Stimulated activated CD8-positive, alpha-beta memory T cell treated with anti-CD3 and anti-CD28 coated beads, Interleukin-15, amount 100 ng/mL, for 48 hours (primary cell): ENCODE data around the gene RPAP3.
A peak's percentile ranks its signal among the peaks of the same experiment; 100 is the strongest.

Experiments
- DNase-seq, 2 donors: peaks; one replicate each; pipeline ENCODE4 v3.0.0-alpha.2; 2020; ENCODE audit warnings: low read depth in 2 of 2

Gene RPAP3, protein sequence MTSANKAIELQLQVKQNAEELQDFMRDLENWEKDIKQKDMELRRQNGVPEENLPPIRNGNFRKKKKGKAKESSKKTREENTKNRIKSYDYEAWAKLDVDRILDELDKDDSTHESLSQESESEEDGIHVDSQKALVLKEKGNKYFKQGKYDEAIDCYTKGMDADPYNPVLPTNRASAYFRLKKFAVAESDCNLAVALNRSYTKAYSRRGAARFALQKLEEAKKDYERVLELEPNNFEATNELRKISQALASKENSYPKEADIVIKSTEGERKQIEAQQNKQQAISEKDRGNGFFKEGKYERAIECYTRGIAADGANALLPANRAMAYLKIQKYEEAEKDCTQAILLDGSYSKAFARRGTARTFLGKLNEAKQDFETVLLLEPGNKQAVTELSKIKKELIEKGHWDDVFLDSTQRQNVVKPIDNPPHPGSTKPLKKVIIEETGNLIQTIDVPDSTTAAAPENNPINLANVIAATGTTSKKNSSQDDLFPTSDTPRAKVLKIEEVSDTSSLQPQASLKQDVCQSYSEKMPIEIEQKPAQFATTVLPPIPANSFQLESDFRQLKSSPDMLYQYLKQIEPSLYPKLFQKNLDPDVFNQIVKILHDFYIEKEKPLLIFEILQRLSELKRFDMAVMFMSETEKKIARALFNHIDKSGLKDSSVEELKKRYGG

DNA sequence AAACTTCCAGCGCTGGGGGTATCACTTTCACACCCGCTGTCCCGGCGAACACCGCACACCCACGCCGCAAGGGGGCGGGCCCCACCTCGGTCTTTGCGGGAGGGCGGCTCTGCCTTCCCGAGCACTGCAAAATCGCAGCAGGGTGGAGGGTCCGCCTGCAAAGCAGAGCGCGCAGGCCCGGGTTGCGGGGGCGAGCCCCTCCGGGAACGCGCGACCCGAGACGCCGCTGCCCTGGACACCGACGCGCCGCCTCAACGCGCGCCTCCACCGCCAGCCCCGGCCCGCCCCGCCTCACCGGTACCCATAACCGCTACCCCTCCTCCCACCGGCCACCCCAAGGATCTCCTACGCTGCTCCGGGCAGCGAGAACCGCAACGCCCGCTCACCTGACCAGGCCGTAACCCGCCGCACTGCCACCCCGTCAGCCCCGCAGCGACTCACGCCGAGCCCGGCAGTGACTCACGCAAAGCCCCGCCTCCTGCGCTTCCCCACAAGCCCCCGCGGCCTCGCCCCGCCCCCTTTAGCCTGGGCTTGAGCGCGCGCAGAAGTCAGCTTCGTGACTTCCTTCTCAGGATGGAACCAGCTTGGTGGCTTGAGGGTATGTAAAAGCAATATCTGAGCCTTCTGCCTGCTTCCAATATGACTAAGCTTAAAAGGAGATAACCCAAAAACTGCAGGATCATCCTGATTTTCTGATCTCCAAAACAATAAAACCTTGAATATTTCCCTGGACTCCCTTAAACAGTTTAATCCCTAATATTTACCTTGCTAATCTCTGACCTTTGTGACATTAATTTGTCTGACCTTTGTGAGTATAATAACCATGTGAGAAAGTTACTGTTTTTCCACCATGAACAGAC, at the start of gene RPAP3:
Gene RPAP3 (minus strand): TSS at position 465 of the 860 bp plus-strand sequence. CDS start 3,190 bp downstream, outside the sequence.
- DNase-seq = peak; percentile 97 to 98

DNA sequence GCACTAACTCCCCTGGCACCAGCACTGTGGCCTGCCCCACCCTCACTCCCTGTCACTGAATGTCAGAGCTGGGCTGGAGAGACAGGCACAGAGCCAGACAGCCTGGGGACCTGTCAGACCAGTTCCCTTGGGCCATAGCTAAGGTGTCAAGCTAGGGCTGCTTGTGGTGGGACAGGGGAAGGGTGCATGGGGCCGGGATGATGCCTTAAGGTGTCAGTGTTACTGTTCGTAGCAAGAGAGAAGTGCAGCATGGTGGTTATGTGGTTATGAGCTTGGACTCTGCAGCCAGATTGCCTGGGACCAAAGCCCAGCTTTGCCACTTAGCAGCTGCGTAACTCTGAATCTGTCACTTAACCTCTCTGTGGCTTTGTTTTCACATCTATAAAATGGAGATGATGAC, 49.1 kb upstream of the RPAP3 start:
- DNase-seq = no peak

DNA sequence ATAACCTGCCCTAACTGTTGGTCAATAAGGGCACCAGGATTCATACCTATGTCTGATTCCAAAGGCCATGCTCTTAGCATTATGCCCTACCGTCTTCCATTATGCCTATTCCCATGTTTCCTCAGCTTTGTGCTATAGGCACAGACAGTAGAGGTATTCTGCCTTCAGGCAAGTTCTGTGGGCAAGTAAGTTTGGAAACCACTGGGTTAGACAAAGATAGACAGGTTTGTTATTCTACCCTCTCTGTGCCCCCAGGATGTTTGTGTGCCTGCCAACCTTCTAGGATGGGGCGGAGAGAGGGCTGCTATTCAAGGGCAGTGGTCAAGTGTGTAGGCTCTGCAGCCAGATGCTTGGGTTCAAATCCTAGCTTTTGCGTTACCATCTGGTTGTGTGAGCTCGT, 48.3 kb upstream of the RPAP3 start:
- no peak for DNase-seq

DNA sequence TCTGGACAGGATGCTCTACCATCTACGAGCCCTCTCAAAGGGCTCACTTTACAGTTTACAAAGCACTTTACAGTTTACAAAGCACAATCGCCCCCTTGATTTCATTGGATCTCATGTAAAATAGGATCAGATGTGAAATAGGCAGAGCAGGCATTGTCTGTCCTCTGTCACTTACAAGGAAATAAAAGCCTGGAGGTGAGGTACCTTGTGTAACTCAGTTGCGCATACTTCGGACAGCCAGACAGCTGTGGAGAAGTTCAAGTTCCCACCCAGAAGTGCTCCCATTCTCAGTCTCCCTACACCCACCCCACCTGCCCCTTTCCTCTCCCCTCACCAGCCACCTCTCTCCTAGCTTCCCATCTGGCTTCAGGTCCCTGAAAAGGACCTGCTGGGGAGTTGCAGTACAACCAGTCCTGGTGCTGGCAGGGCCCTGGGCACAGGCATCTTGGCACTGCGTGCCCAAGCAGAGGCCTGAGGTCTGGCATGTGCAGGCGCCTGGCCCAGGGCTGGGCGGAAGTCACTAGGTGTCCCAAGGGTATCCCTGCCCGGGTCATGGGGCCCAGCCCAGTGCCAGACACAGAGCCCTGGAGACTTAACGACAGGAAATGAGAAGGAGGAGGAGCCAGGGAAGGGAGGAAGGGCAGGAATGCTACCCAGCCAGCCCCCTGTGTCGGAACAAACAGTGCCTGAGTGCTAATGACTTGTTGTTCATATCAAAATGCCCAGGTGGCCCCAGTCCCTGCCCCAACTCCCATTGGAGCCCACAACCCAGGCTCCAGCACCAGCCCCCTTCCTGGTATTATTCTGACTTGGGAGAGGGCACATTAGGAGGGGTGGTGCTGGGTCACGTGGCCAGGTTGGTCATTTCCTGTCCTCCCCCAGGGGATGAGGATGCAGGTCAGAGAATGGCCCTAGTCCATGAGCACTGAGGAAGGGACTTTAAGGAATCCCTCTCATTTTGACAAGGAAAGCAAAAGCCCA, 47.5 kb upstream of the RPAP3 start:
- no peak for DNase-seq

DNA sequence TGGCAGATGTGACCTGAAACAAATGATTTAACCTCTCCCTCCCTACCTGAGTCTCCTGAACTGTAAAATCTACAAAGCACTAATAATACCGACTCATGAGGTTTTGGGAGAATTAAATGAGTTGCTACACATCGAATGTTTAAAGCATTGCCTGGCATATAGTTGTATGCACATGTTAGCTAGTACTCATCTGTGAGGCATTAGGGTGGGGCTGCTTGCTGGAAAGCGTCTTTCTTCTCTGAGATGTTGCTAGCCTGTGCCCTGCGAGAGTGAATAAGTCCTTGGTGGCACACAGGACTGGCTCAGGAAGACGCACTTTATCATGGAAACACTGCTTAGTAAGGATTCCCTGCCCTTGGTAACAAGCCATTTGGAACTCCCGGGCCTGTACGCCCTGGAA, 46.7 kb upstream of the RPAP3 start:
- DNase-seq = no peak

DNA sequence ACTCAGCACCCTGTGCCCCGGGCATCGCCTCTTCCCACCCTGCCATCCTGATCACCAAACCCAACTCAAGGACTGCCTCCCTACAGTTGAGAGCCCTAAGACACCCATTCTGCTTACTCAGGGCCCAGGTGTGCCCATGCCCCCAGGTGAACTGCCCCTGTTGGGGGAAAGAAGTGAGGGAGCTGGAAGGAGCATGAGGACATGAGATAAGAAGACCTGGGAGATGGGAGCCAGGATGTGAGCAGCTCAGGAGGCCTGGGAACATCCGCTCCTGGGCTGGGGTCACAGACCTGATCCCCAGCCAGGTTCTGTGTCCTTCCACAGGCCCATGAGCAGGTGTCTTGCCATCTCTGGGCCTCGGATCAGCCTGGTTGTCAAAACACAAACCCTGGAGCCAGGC, 46.3 kb upstream of the RPAP3 start:
- DNase-seq = no peak

DNA sequence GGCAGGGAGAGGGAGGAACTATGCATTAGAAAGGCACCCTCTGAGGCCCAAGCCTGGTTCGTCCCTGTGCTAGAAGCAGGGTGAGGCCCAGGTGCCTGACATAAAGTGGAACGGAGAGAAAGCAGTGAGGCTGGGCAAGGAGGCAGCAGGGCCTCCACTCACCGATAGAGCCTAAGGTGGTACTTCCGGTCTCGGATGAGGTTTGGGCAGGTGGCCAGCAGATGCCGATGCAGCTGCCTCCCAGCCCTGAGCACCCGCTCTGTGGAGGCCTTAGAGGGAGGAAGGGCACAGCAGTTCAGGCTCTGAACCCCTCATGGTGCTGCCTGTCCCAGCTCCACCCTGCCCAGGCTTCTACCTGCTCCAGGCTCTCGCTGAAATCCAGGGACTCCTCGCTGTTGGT, 45.7 kb upstream of the RPAP3 start:
- no peak for DNase-seq

DNA sequence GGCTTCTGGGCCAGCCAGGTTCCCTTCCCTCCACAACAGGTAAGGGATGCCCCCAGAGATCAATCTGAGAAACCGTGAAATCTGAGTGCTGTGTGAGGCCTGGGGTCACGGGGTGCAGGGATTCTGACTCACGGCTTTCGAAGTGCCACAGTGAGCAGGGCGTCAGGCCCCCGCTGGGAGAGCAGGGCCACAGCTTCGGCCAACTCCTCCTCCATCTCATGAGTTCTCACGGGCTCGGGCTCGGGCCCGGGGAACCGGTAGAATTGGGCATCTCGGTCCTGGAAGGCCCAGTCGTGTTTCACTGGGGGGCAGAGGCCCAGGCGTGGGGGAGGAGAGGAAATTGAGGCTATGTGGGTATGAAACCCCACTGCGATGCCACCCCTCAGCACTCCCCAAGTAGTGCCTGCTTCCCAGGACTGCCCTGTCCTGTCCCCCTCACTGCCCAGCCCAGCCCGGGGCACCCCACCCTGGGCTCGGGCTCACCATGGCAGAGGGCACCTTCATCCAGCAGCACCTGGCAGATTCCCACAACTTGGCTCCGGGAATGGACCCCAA, 45.2 kb upstream of the RPAP3 start:
- no peak for DNase-seq

DNA sequence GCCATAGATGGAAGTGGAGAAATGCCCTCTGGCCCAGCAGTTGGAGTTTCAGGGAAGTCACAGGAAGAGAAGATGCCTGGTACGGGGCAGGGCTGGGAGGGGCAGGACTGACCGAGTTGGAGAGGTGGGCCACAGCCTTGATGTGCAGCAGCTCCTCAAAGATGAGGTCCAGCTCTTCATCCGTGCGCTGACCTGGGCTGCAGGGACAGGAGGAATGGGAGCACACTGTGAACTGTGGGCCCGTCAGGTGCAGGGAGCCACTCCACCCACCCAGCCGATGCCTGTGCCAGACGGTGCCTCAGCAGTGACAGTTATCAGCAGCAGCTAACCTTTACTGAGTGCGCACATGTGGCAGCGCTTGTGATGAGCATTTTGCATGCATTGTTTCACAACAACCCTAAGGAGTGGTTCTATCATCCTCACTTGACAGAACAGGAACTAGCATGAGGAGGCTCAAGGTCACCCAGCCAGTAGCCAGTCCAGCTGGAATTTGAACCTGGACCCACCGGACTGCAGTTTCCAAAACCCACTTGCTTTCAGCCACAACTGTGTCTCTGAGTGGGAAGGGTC, 44.5 kb upstream of the RPAP3 start:
- DNase-seq = no peak

DNA sequence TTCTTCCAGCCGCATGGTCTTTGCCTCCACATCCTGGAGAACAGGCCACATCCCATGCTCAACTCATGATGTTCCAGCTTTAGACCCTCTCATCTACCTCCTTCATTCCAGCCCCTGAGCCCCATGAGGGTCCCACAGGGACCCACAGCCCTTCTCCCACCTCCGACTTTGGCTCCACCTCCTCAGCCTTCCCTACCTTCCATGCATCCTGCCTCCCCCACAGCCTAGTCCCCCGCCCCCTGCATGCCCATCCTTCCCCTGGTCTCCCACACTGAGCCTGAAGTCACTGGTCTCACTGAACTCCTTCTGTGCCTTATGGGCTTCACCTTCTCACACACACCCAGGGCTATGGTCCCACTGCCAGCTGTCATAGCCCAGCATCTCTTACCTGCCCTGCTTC, 43.1 kb upstream of the RPAP3 start:
- DNase-seq = no peak

DNA sequence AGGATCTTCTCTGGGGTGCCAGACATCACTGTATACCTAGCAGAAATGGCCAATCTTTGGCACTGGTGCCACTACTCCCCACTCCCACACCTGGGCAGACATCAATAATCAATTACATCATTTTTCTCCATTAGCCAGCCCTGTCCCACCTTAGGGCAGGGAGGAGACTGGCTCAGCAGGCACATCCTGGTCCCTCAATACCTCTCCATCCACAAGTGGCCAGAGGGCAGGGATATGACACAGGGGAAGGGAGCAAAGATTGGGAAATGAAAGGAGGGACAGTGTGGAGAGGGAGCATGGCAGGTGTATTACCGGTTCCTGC, 42.6 kb upstream of the RPAP3 start:
- DNase-seq = no peak

DNA sequence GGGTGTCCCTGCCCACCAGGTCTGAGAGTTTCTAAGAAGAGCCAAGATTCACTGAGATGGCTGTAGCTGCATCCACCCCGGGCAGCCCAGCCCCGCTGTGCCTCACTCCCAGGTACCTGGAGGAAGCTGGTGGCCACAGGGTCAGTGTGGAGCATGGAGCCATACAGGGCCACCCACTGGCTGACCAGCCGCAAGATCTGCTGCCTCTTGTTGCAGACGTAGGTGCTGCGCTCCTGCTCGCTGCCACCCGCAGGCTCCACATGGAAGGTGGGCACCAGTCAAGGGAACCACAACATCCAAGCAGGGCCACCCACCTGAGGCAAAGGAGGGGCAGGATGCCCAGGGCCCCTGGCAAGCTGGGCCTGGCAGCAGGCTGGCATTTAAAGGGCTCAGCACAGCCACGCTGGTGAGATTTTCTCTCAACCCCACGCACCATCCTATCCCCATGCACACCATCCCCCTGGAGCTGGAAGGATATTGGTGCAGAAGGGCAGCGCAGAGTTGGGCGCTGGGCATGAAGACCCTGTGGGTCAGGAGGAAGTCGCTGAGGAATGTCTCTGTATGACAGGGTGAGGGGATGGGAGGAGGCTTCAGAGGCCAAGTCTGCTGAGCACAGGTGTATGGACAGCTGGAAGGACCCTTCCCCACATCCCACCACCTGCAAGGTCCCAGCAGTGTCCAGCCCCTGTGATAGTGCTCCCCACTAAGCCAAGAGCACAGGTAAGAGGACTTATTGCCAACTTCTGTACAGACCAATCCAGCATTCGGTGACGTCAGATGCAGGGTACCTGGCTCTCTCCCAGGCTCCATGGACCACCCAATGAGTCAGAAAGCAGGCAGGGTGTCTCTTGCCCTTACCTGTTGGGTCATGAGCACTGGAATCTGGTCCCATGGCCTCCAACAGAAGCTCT, 42.0 kb upstream of the RPAP3 start:
- no peak for DNase-seq

DNA sequence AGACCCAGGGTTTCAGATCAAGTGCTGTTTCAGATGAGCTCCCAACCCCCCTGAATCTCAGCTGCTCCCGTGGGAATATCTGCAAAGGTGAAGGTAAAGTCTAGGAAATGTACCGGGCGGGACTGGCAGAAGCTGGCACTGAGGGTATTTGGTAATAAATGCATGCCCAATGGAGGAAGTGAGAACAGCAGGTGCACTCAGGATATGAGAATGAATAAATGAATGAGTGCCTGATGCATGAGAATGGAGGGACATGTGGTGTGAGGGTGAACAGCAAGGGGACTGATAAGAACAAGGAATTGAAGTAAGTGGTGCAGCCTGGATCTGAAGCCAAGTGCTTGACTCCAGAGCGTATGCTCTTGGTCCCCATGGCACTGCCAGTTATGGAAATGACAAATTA, 41.3 kb upstream of the RPAP3 start:
- no peak for DNase-seq

DNA sequence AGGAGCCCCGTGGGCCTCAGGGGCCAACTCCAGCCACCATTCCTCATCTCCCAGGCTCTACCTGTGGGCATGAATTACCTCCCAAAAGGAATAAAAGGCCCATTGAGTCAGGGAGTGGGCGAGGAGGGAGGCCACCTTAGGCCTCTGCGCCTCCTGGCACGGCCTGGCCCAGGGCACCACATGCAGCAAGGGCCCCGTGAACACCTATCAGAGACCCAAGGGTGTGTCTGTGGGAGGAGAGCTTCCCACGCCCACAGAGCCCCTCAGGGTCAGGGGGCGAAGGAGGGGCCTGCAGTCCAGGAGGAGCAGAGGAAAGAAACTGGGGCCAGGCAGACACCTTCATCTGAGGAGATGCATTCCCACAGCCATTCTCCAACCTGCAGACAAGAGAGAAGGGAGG, 40.7 kb upstream of the RPAP3 start:
- DNase-seq = no peak

DNA sequence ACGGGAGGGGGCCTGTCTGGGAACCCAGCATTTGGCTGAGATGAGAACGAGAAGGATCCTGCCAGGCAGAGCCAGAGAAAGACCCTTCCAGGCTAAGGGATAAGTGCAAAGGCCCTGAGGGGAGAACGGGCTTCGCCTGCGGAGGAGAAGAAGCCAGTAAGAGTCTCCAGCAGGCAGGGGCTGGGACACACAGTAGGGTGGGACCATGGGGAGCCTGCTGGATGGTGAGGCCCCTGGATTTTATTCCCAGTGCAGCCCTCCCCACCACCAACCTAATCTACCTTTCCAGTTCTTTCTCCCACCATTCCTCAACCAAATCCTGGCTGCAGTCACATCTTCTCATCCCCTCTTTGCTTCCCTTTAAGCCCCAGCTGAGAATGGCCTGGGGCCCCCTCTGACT, 40.2 kb upstream of the RPAP3 start:
- no peak for DNase-seq

DNA sequence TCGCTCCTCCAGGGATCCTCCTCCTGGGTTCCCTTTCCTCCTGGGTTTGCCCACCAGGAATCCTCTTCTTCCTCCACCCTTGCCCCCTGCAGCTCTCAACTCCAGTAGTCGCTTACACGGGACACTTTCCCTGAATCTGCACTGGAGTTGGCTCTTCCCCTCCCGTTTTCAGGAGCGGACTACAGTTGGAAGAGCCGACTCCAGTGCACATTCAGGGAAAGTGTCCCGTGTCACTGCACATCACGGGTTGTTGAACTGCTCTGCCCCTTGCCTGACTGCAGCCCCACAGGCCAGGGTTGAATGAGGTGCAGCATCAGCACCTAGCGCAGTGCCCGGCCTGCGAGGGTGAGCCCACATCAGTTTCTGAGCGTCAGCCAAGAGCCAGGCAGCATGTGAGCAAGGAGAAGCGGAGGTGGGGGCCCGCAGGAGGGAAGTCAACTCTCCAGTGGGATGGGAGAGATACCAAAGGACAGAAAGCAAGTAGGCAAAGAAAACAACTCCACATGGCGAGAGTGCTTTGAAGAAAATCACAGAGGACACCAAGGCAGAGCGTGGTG, 39.7 kb upstream of the RPAP3 start:
- no peak for DNase-seq

DNA sequence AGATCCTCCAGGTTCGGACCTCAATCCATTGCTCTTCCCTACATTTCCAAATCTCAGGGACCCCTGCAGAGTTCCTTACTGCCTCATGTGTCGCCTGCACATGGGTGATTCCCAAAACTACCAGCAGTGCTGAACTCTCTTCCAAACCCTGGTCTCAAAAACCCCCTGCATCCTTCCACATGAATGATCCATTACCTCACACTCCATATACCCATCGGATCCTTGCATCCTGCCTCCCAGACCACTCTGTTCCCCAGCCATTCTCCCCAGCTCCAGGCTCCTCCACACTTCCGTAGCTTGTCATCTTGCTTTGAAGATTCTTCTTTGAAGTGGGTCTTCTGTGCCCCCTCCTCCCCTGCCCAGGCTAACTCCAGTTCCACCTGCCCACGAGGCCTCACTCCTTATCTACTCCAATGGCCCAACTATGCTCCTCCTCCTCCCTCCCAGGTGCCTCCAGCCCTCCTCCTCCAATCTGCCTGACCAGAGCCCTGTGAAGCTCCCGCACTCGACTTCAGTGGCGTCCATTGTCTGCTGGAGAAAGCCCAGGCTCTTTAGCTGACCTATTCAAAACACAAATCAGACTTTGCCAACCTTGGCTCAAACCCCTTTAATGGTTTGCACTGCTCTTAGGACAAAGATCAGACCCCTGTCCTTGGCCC, 39.1 kb upstream of the RPAP3 start:
- DNase-seq = no peak

DNA sequence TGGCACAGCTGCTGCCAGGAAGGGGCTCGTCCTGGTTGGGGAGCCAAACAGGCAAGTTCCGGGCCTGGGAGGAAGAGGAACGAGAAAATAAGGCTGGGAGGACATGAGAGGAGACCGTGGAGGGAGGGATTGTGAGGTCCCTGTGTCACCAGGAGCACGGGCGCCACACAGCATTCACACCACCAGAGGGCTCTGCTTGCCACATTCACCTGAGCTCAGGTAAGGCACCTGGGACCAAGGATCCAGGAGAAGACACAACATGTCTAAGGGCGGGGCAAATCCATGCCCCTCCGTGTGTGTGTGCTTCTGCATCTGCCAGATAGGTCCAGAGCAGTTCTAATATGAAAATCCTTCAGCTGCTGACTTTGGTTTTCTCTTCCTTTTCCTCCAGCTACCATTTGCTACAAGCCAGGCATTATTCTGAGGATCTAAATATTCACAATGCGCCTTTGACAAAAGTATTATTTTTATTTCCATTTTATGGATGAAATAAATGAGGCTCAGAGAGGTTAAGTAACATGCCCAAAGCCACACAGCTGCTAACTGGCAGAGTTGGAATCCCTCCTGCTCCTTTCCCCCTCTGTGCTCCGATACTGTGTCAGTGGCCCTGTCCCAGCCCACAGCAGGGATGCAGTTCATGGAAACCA, 38.3 kb upstream of the RPAP3 start:
- DNase-seq = no peak
